RWPE1 (cell line): Measurements from ENCODE around the gene IKZF3.

Source experiments
- CTCF ChIA-PET: fragments of 350-600 bp; sonication (Branson Sonifier 250); formaldehyde crosslinking; extraction: SDS; loops from one replicate; lab custom pipeline; 2021; lab: Yijun Ruan, JAX
- POLR2A ChIA-PET: fragments of 400-600 bp; formaldehyde crosslinking; extraction: SDS; loops from one replicate; lab custom pipeline; 2020; ENCODE audit warnings: antibody characterized with exemption; ENCODE audit not compliant: low non-redundant PET; lab: Yijun Ruan, JAX
- DNase-seq: peaks from one replicate; pipeline ENCODE4 v3.0.0; 2012; ENCODE audit warnings: low spot score
- H3K27ac ChIP-seq: fragments of 450-650 bp; 2 replicates; pipeline ENCODE4 v1.5.1; 2017
- TF ChIP-seq, protein P1 (sequence below): fragments of 450-650 bp; conservative IDR thresholded peaks from 2 replicates; pipeline ENCODE4 v1.5.1; 2017; ENCODE audit warnings: low read depth, mild to moderate bottlenecking

The IKZF3 gene

DNA sequence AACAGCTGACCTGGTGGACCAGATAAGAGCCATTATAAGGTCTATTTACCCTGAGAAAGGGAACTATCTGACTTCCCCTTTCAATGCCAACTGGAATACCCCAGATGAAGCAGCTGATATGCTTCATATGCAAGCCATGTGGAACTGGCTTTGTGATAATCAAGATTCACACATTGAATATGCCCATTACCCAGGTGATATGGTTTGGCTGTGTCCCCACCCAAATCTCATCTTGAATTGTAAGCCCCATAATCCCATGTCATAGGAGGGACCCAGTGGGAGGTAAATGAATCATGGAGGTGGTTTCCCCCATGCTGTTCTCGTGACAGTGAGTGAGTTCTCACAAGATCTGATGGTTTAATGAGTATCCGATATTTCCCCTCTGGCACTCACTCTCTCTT, 42.1 kb downstream of the IKZF3 start:
- CTCF ChIA-PET: interaction anchor here (1.0 kb wide), 1 partner anchor 28 kb away, joined by 3 read pairs; no protein-coding TSS in a partner anchor
- POLR2A ChIA-PET: no interaction called here
- H3K27ac ChIP-seq: no peak overlapping the region
- no peak for DNase-seq
- TF ChIP-seq, protein P1, sequence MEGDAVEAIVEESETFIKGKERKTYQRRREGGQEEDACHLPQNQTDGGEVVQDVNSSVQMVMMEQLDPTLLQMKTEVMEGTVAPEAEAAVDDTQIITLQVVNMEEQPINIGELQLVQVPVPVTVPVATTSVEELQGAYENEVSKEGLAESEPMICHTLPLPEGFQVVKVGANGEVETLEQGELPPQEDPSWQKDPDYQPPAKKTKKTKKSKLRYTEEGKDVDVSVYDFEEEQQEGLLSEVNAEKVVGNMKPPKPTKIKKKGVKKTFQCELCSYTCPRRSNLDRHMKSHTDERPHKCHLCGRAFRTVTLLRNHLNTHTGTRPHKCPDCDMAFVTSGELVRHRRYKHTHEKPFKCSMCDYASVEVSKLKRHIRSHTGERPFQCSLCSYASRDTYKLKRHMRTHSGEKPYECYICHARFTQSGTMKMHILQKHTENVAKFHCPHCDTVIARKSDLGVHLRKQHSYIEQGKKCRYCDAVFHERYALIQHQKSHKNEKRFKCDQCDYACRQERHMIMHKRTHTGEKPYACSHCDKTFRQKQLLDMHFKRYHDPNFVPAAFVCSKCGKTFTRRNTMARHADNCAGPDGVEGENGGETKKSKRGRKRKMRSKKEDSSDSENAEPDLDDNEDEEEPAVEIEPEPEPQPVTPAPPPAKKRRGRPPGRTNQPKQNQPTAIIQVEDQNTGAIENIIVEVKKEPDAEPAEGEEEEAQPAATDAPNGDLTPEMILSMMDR: no peak

GRCh38 chr17:39820987-39821386, 43.1 kb downstream of the IKZF3 start:
- no peak for DNase-seq
- ChIA-PET POLR2A (no interaction called here), CTCF (interaction anchor here (1.2 kb wide), 1 partner anchor 62 kb away, joined by 3 read pairs; no protein-coding TSS in a partner anchor)
- no peak overlapping the region for H3K27ac ChIP-seq
- TF ChIP-seq, protein P1: no peak

GRCh38 chr17:39820541-39820940, 43.6 kb downstream of the IKZF3 start:
- CTCF ChIA-PET: interaction anchor here (1.2 kb wide), 1 partner anchor 61 kb away, joined by 3 read pairs; no protein-coding TSS in a partner anchor
- H3K27ac ChIP-seq: no peak overlapping the region
- POLR2A ChIA-PET: no interaction called here
- no peak for DNase-seq
- TF ChIP-seq, protein P1: no peak

- no peak for DNase-seq
- no peak overlapping the region for H3K27ac ChIP-seq
- ChIA-PET POLR2A (no interaction called here), CTCF (interaction anchor here (0.6 kb wide), 1 partner anchor 13 kb away, joined by 3 read pairs; no protein-coding TSS in a partner anchor)
- TF ChIP-seq, protein P1: no peak
Observed at GRCh38 chr17:39818358-39819000, 45.6 kb downstream of the IKZF3 start.

- CTCF ChIA-PET: interaction anchor here (1.1 kb wide), 1 partner anchor 46 kb away, joined by 3 read pairs; no protein-coding TSS in a partner anchor
- no peak overlapping the region for H3K27ac ChIP-seq
- TF ChIP-seq, protein P1: no peak
- POLR2A ChIA-PET: no interaction called here
- DNase-seq: no peak
Observed at GRCh38 chr17:39816272-39816671, 47.8 kb downstream of the IKZF3 start.

- H3K27ac ChIP-seq: no peak overlapping the region
- CTCF ChIA-PET: no interaction called here
- POLR2A ChIA-PET: no interaction called here
- no peak for DNase-seq
- TF ChIP-seq, protein P1: no peak
Observed at GRCh38 chr17:39814497-39814896, 49.6 kb downstream of the IKZF3 start.
